GM19099 (cell line): Measurements from ENCODE around the gene PTGES2.
A peak's percentile ranks its signal among the peaks of the same experiment; 100 is the strongest.

Experiments
- POLR2A ChIP-seq: IDR thresholded peaks from 3 replicates; pipeline ENCODE4 v1.6.1; 2011; ENCODE audit warnings: low read depth; ENCODE audit not compliant: insufficient read length; ENCODE audit errors: extremely low read depth

PTGES2 gene

DNA sequence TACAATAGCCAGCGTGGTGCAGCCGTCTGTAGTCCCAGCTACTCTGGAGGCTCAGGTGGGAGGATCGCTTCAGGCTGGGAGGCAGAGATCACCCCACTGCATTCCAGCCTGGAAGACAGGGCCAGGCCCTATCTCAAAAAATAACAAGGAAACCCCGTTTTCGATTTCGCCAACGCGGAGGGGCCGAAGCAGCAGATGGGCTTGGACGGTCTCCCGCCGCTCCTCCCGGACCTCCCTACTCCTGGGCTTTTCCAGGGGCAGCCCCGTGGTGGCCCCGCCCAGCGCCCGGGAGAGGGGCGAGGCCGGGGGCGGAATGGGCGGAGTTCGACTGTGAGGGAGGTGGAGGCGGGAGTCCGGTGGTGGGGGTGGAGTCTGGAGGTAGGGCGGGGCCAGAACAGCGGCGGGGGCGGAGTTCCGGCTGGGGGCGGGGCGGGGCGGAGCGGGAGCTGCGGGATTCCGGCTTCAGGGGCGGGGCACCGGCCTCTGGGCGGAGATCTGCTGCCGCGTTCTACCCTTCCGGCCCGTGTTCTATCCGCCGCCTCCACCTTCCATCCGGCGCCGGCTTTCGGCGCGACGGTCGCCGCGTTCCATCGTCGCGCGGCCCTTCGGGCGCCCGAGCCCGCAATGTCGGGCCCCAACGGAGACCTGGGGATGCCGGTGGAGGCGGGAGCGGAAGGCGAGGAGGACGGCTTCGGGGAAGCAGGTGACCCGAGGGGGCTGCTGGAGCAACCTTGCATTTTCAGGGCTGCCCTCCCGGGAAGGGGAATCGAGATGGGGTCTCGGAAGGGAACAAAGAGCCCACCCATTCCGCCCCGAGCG is 32.5 kb upstream of the PTGES2 start, which contains the start of gene BBLN:
BBLN (plus strand) TSS at position 482 of the 819 bp plus-strand sequence; CDS start at position 625, 143 bp downstream.
- TF ChIP-seq POLR2A: peak; percentile 96

DNA sequence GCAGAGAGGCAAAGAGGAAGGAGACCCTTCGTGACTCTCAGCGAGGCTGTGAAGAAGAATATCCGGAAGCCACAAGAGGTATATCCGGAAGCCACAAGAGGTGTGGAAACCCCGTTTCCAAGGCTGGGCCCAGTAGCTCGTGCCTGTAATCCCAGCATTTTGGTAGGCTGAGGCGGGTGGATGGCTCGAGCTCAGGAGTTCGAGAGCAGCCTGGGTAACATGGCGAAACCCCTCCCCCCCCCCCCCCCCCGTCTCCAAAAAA is 31.9 kb upstream of the PTGES2 start:
- TF ChIP-seq POLR2A: no peak

DNA sequence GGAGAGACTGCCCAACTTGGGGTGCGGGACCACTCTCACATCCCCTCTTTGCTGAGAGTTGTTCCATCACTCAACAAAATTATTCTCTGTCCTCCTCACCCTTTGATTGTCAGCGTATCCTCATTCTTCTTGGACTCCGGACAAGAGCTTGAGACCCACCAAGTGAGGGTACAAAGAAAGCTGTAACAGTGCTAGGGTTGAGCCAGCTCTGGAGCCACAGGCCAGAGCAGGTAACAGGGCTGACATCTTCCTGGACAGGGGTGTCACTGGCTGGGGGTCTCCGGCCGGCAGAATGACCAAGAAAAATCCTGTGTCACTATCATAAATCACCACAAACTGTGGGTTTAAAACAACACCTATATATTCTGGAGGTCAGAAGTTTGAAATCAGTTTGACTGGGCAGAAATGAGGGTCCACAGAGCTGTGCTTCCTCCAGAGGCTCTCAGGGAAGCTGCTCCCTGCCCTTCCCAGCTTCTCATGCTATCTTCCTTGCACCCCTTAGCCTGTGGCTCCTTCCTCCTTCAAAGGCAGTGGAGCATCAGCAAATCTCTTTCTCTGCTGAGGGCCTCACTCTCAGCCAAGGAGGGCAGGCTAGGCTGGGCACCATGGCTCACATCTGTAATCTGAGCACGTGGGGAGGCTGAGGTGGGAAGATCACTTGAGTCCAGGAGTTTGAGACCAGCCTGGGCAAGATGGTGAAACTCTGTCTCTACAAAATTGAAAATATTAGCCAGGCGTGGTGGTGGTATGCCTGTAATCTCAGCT is 28.4 kb upstream of the PTGES2 start:
- TF ChIP-seq POLR2A: no peak

DNA sequence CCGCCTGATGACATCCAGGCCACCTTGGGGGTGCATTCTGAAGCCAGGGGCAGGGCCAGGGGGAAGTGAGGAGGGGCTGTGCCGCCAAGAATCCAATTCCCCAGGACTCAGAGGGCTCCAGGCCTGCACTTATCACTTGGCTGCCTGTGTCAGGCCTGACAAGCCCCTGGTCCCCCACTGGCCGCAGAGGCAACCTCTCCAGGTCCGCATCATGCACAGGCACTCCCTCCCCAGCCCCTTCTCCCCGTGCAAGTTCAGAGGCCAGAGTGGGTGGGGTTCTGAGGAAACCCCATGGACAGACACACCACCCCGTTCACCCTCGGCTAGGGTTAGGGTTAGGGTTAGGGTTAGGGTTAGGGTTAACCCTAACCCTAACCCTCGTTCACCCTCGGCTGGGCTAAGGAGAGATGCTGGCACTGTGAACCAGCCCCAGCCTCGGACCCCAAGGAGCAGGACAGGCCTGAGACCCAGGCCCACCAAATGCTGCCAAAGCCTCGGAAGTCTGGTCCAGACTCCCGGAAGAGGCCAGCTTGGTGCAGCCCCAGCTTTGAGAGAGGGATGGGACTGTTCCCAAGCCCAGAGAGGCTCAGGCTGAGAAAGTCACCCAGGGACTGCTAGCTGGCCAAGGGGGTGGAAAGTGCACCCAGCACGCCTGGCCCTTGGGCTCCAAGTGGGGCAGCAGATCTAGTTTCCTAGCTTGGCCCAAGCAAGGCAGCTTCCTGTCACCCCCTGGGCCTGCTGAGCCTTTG is 26.6 kb upstream of the PTGES2 start:
- no peak for TF ChIP-seq POLR2A

DNA sequence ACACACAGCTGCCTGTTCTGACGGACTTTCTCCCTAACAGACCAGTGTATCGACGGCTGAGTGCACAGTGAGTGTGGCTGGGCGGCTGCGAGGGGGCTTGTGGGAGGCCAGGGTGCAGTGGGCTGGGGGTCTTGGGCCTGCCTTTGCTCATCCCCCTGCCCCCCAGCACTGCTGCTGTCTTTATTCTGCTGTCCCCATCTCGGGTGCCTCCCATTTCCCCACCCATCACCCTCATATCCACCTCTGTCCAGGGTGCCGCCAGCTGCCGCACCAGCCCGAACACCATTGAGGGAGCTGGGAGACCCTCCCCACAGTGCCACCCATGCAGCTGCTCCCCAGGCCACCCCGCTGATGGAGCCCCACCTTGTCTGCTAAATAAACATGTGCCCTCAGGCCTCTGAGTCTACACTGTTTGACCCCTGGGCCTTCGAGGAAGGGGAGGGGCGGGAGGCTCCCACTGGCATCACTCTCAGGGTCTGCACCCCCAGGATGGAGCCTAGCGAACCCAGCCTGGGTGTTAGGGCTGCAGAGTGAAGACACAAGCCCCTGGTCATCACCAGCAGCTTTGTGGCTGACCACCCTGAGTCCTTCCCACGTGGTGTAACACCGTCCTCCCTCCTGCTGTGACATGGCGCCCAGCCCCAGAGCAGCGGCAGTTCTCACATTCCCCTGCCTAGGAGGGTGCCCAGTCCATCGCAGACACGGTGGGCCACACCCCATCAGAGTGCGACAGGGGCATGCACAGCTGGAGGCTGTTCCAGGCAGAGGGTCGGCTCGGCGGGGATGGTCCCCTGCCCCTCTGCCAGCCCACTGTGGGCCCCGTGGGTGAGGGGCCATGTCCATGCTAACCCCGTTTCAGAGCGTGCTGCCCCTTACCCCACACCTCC is 25.8 kb upstream of the PTGES2 start:
- no peak for TF ChIP-seq POLR2A

DNA sequence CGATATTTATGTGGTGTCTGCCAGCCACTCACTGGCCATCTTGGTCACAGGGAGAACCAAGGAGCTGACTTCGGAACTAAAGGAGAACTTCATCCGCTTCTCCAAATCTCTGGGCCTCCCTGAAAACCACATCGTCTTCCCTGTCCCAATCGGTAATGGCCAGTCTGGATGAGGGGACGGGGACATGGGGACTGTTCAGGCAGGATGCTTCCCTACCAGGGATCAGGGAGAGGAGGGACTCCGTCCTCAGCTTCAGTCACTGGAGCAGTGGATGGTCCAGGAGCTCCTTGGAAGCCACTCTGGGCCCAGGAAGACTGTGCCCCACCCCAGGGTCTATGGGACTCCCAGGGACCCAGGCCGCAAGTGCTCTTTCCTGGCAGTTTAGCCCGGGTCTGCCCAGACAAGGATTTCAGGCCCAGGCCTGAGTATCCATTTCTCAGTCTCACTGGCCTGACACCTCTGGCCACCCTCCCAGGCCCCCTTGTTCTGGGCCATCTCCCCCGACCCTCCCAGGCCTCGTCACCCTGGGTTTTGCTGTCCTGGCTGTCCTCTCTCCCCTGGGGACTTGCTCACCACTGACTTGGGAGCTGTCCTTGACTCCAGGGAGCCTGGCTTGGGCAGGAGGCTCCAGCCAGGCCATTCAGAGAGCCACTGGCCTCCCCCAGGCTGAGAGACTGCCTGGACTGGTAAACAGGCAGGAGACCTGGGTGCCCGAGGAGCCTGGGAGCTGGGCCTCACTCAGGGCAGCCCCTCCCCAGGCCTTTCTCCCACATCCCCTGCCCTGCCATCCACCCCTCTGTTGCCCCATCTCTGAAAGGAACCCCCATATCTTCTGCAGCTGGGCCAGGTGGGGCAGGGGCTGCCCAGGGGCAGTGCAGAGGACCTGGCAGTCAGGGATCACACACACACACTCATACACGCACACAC is 24.9 kb upstream of the PTGES2 start:
- no peak for TF ChIP-seq POLR2A

DNA sequence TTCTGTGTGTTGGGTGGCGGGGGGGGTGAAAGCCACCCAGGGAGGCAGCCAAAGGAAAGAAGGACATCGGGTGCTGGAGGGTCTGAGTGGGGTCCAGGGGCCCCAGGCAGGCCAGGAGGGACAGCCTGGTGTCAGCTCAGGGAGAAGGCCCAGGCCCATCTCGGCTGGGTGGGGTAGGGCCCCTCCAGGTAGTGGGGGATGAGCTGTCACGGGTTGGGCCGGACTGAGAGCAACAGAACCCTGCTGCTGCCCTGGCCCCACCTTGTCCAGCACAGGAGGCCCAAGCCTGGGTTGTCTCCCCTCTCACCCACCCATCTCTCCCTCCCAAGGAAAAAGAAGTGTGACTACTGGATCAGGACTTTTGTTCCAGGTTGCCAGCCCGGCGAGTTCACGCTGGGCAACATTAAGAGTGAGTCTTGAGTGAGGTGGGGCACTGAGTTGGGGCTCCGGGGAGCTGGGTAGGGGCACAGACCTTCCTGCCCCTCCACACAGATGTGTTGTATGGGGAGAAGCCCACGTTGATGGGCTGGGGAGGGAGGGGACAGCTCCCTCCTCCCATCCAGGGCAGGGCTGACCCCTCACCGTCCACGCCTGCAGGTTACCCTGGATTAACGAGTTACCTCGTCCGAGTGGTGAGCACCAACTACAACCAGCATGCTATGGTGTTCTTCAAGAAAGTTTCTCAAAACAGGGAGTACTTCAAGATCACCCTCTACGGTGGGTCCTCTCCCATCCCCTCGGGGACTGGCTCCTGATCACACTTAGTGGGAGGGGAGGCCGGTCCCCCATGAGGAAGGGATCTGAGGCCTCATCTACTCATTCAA is 24.0 kb upstream of the PTGES2 start:
- no peak for TF ChIP-seq POLR2A

DNA sequence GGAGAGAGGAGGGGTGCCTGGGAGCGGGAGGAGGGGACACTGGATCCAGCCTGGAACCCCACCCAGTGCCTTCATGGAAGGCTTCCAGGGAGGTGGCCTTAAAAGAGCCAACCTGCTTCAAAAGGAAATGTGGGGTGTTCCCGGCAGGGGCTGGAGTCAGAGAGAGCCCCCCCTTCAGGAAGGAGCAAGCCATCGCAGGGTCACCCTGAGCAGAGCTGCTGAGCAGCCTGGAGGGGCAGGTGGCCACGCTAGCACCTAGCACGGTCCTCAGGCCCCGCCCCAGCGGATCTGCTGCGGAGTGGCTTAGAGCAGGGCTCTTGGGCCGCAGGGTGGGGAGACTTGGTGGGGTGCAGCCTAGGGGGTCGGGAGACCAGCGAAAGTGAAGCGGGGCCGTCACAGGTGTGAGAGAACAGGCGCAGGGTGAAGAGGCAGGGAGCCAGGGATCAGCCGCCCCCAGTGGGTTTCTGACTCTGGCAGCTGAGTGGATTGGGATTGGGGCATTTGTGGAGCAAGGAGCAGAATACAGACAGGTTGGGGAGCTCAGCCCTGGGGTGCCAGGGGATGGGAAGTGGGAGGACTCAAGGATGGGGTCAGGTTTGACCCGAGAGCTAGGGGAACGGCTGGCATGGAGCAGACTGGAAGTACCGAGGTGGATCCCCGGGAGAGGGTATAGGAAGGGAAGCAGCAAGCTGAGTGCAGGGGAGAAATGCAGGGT is 23.2 kb upstream of the PTGES2 start:
- TF ChIP-seq POLR2A: no peak

DNA sequence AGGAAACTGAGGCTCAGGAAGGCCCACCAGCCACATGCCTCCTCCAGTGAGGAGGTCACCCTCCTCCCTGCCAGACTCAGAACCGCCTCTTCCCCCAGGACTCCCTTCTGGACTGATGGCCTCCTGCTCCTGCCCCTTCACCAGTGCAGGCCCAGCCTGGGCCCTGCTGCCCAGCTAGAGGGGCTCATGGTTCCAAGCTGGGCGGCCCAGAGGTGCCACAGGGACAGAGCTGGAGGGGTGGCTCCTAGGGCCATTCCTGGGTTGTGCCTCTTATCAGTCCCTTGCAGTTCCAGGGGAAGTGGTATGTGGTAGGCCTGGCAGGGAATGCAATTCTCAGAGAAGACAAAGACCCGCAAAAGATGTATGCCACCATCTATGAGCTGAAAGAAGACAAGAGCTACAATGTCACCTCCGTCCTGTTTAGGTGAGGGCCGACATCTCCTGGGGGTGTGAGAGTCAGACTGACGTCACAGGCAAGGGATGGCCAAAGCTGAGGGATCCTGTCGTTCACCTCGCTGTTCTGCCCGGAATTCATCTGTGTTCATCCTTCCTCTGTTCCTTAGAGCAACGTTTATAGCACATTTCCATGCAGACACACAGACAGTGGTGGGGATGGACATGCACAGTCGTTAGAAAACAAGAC is 22.5 kb upstream of the PTGES2 start:
- no peak for TF ChIP-seq POLR2A

DNA sequence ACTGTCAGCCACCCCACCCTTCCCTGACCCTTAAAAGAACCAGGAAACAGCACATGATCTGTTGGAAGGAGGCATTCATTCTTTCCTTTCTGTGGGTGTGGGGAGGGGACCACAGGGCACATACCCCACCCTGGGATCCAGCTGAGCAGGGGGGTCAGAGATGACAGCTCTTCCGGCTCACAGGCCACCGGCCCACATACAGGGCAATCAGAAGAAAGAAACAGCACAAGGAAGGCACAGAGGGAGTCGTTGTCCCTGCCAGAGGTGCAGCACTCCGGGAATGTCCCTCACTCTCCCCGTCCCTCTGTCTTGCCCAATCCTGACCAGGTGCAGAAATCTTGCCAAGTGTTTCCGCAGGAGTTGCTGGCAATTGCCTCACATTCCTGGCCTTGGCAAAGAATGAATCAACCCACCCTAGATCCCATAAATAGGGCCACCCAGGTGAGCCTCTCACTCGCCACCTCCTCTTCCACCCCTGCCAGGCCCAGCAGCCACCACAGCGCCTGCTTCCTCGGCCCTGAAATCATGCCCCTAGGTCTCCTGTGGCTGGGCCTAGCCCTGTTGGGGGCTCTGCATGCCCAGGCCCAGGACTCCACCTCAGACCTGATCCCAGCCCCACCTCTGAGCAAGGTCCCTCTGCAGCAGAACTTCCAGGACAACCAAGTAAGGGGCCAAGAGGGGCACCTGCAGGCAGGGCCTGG is 21.6 kb upstream of the PTGES2 start, which contains the start of gene LCN2:
LCN2 (plus strand) TSS at position 453 of the 701 bp plus-strand sequence; CDS start at position 526, 73 bp downstream.
- no peak for TF ChIP-seq POLR2A

DNA sequence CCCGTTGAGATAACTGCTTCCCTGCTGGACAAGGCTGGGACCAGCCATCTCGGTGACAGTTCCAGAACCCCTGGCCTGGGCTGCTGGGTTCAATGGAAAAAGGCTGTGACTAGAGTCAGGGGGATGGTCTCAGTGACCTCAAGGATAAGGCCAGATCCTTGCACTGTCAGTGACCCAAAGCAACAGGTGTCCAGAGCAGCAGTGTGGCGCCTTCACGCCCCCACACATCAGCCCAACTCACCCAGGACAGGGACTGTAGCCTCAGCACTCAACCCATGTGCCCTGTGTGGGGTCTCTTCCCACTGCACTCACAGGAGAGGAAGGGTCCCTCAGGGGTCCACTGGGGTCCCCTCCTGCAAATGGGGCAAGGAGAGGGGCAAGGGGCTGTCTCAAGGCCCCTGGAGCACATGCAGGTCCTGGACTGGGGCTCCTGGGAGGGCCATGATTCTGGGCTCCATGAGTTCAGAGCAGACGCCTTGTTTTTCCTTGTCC is 21.0 kb upstream of the PTGES2 start:
- no peak for TF ChIP-seq POLR2A
